Measurements from ENCODE around the gene LRIT1. TPM values are rescaled to one million over a fixed set of nuclear protein-coding genes. Genes with fewer than 3 reads are reported as not detected.

LRIT1 gene
- total and polyA plus RNA-seq, 7 experiments from 2014 or later: not detected

DNA sequence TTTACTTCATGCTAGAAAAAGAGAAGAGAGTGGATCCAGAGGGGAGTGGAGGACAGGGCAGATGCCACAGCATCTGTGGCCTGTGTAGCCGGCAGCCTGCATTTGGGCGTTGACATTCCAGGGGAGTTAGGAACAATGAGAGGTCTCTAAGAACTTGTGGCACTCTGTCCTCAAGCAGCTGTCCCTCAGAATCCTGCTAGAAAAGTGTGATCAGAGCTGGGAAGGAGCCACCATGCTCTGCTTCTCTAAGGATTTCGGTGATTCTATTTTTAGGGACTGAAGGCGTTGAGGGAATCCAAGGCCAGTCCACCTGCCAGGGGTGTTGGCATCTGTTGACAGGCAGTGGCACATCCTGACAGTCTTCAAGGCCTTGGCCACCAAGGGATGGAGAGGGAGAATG is 23.6 kb downstream of the LRIT1 start:
- ChIA-PET POLR2A (no interaction called here), CTCF (no interaction called here)
- peaks cover 0 to 6% (median 2%) of the 10 kb centered on the region in 11 donors for H3K9me3 Mint-ChIP-seq
- no peak overlapping the region for H3K4me3 ChIP-seq (ENCODE audit: low read length)
- H3K4me3 Mint-ChIP-seq: no peak overlapping the region
- H3K27me3 Mint-ChIP-seq: peaks cover 0 to 18% (median 9%) of the 10 kb centered on the region in 5 donors
- H3K27ac ChIP-seq (ENCODE audit: low read depth, low read length): no peak overlapping the region
- H3K36me3 ChIP-seq (ENCODE audit: control insufficient read depth in 2 of 3, insufficient read depth in 3 of 3, low read length in 3 of 3): no peaks in the 10 kb centered on the region
- no peaks in the 10 kb centered on the region for H3K36me3 Mint-ChIP-seq
- ATAC-seq: no peak
- H3K27ac Mint-ChIP-seq: no peak overlapping the region
- H3K27me3 ChIP-seq (ENCODE audit: control insufficient read depth in 2 of 2, insufficient read depth in 2 of 2, low read length in 2 of 2): no peaks in the 10 kb centered on the region
- intact Hi-C loops (cut with micrococcal nuclease): no loop called here
- H3K9me3 ChIP-seq (ENCODE audit: control insufficient read depth in 2 of 3, low read length in 3 of 3): no peaks in the 10 kb centered on the region
- no peaks in the 10 kb centered on the region for H3K4me1 ChIP-seq (ENCODE audit: control insufficient read depth in 2 of 2, insufficient read depth in 2 of 2, low read length in 2 of 2)
- DNase-seq: no peak
- H3K4me1 Mint-ChIP-seq: peaks cover 0 to 6% (median 0%) of the 10 kb centered on the region in 7 donors

DNA sequence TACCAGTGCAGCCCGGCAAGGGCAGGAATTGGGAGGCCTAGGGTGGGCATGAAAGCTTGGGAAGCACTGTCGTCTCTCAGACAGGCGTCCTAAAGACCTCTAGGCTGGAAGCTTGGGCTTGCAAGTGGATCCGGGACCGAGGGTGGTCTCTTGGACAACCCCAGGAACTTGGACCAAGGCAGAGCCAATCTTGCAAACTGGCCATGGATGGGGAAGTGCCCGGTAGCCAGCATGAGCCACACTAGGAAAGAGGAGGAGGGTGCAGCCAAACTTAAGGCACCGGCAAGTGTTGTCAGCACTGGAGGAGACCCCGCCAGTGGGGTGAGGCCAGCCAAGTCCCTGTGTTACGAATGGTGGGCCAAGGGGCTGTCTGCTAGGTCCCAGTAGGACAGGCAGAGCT is 24.5 kb downstream of the LRIT1 start:
- Mint-ChIP-seq H3K27ac (no peak overlapping the region), H3K4me1 (peaks cover 0 to 6% (median 0%) of the 10 kb centered on the region in 7 donors), H3K36me3 (no peaks in the 10 kb centered on the region), H3K9me3 (peaks cover 0 to 6% (median 2%) of the 10 kb centered on the region in 11 donors), H3K4me3 (no peak overlapping the region), H3K27me3 (peaks cover 0 to 17% (median 9%) of the 10 kb centered on the region in 5 donors)
- Histone ChIP-seq H3K36me3 (ENCODE audit: control insufficient read depth in 2 of 3, insufficient read depth in 3 of 3, low read length in 3 of 3) (no peaks in the 10 kb centered on the region), H3K4me1 (ENCODE audit: control insufficient read depth in 2 of 2, insufficient read depth in 2 of 2, low read length in 2 of 2) (no peaks in the 10 kb centered on the region), H3K9me3 (ENCODE audit: control insufficient read depth in 2 of 3, low read length in 3 of 3) (no peaks in the 10 kb centered on the region), H3K27ac (ENCODE audit: low read depth, low read length) (no peak overlapping the region), H3K27me3 (ENCODE audit: control insufficient read depth in 2 of 2, insufficient read depth in 2 of 2, low read length in 2 of 2) (no peaks in the 10 kb centered on the region), H3K4me3 (ENCODE audit: low read length) (no peak overlapping the region)
- POLR2A ChIA-PET: no interaction called here
- intact Hi-C loops (cut with micrococcal nuclease): no loop called here
- ATAC-seq (no peak), DNase-seq (no peak)
- CTCF ChIA-PET: interaction anchor here (1.2 kb wide), 1 partner anchor 12 kb away, joined by 3 read pairs; no protein-coding TSS in a partner anchor

DNA sequence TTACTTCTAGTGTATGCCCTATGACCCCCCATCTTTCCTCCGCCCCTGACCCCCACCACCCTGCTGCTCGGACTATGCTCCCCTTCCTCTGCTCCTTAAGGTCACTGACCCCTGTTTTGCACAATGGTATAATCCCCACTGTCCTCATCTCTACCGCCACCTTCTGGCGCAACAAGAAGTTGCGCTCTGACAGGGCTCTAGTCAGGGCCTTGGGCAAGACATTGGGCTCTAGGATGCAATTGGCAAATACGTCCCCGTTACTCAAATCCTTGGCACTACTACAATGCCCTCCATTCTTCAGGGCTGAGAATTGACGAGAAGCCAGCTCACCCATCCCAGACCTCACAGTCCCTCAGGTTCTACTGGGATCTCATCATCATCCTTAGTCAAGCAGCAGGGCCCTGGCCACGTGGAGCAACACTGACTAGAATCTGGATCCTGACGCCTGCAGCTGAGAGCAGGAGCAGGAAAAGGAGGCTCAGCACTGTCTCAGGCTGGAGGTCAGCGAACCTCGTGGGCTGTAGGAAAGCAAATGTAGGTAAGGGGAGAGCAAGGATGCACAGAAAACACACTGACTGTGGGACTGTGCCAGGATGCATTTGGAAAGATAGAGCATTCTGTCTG is 26.6 kb downstream of the LRIT1 start:
- no peaks in the 10 kb centered on the region for H3K36me3 ChIP-seq (ENCODE audit: control insufficient read depth in 2 of 3, insufficient read depth in 3 of 3, low read length in 3 of 3)
- no peaks in the 10 kb centered on the region for H3K36me3 Mint-ChIP-seq
- no peaks in the 10 kb centered on the region for H3K9me3 ChIP-seq (ENCODE audit: control insufficient read depth in 2 of 3, low read length in 3 of 3)
- no peaks in the 10 kb centered on the region for H3K4me1 ChIP-seq (ENCODE audit: control insufficient read depth in 2 of 2, insufficient read depth in 2 of 2, low read length in 2 of 2)
- H3K4me1 Mint-ChIP-seq: peaks cover 0 to 6% (median 0%) of the 10 kb centered on the region in 7 donors
- peak overlapping the region in 4 of 10 donors; percentile 11 to 51 (median 50) for H3K4me3 Mint-ChIP-seq
- DNase-seq: peak in 4 of 9 donors; percentile 23 to 37 (median 30)
- peak; percentile 81 for ATAC-seq
- H3K27ac ChIP-seq (ENCODE audit: low read depth, low read length): no peak overlapping the region
- H3K9me3 Mint-ChIP-seq: peaks cover 0 to 4% (median 2%) of the 10 kb centered on the region in 11 donors
- POLR2A ChIA-PET: no interaction called here
- intact Hi-C loops (cut with micrococcal nuclease): loop anchor here (2.0 kb wide), 1 partner anchor 66 kb away; no protein-coding TSS in a partner anchor
- H3K27ac Mint-ChIP-seq: peak overlapping the region in 1 of 9 donors; percentile 11
- no peaks in the 10 kb centered on the region for H3K27me3 ChIP-seq (ENCODE audit: control insufficient read depth in 2 of 2, insufficient read depth in 2 of 2, low read length in 2 of 2)
- H3K4me3 ChIP-seq (ENCODE audit: low read length): no peak overlapping the region
- CTCF ChIA-PET: interaction anchor here (0.6 to 2.3 kb wide), 2 partner anchors 9 to 67 kb away, joined by 3 to 10 read pairs; no protein-coding TSS in a partner anchor
- peaks cover 0 to 10% (median 4%) of the 10 kb centered on the region in 5 donors for H3K27me3 Mint-ChIP-seq

- peak overlapping the region in 4 of 10 donors; percentile 11 to 51 (median 50) for H3K4me3 Mint-ChIP-seq
- ATAC-seq: peak; percentile 11
- H3K27ac ChIP-seq (ENCODE audit: low read depth, low read length): no peak overlapping the region
- peaks cover 0 to 6% (median 0%) of the 10 kb centered on the region in 7 donors for H3K4me1 Mint-ChIP-seq
- no peaks in the 10 kb centered on the region for H3K36me3 ChIP-seq (ENCODE audit: control insufficient read depth in 2 of 3, insufficient read depth in 3 of 3, low read length in 3 of 3)
- no peaks in the 10 kb centered on the region for H3K9me3 ChIP-seq (ENCODE audit: control insufficient read depth in 2 of 3, low read length in 3 of 3)
- intact Hi-C loops (cut with micrococcal nuclease): loop anchor here (2.0 kb wide), 1 partner anchor 65 kb away; no protein-coding TSS in a partner anchor
- no peaks in the 10 kb centered on the region for H3K4me1 ChIP-seq (ENCODE audit: control insufficient read depth in 2 of 2, insufficient read depth in 2 of 2, low read length in 2 of 2)
- H3K9me3 Mint-ChIP-seq: no peaks in the 10 kb centered on the region
- no peak overlapping the region for H3K4me3 ChIP-seq (ENCODE audit: low read length)
- H3K36me3 Mint-ChIP-seq: no peaks in the 10 kb centered on the region
- no peaks in the 10 kb centered on the region for H3K27me3 ChIP-seq (ENCODE audit: control insufficient read depth in 2 of 2, insufficient read depth in 2 of 2, low read length in 2 of 2)
- peaks cover 0 to 10% (median 4%) of the 10 kb centered on the region in 5 donors for H3K27me3 Mint-ChIP-seq
- ChIA-PET POLR2A (no interaction called here), CTCF (interaction anchor here (0.6 to 2.3 kb wide), 3 partner anchors 8 to 75 kb away, joined by 3 to 10 read pairs (median 4); no protein-coding TSS in a partner anchor)
- H3K27ac Mint-ChIP-seq: no peak overlapping the region
- no peak for DNase-seq
These were observed 27.2 kb downstream of the LRIT1 start for GRCh38 chr10:84214046-84214572.

- Mint-ChIP-seq H3K36me3 (no peaks in the 10 kb centered on the region), H3K27ac (no peak overlapping the region), H3K27me3 (peaks cover 0 to 13% (median 4%) of the 10 kb centered on the region in 5 donors), H3K9me3 (no peaks in the 10 kb centered on the region), H3K4me3 (no peak overlapping the region), H3K4me1 (peaks cover 0 to 6% (median 0%) of the 10 kb centered on the region in 7 donors)
- CTCF ChIA-PET: interaction anchor here (2.3 kb wide), 1 partner anchor 65 kb away, joined by 10 read pairs; no protein-coding TSS in a partner anchor
- Histone ChIP-seq H3K36me3 (ENCODE audit: control insufficient read depth in 2 of 3, insufficient read depth in 3 of 3, low read length in 3 of 3) (no peaks in the 10 kb centered on the region), H3K4me1 (ENCODE audit: control insufficient read depth in 2 of 2, insufficient read depth in 2 of 2, low read length in 2 of 2) (no peaks in the 10 kb centered on the region), H3K4me3 (ENCODE audit: low read length) (no peak overlapping the region), H3K27me3 (ENCODE audit: control insufficient read depth in 2 of 2, insufficient read depth in 2 of 2, low read length in 2 of 2) (no peaks in the 10 kb centered on the region), H3K9me3 (ENCODE audit: control insufficient read depth in 2 of 3, low read length in 3 of 3) (no peaks in the 10 kb centered on the region), H3K27ac (ENCODE audit: low read depth, low read length) (no peak overlapping the region)
- POLR2A ChIA-PET: no interaction called here
- DNase-seq (no peak), ATAC-seq (no peak)
- intact Hi-C loops (cut with micrococcal nuclease): no loop called here
These were observed 28.3 kb downstream of the LRIT1 start for GRCh38 chr10:84213076-84213475.

GRCh38 chr10:84212014-84212413 is 29.3 kb downstream of the LRIT1 start:
- intact Hi-C loops (cut with micrococcal nuclease): no loop called here
- H3K9me3 ChIP-seq (ENCODE audit: control insufficient read depth in 2 of 3, low read length in 3 of 3): no peaks in the 10 kb centered on the region
- Mint-ChIP-seq H3K4me1 (peaks cover 0 to 6% (median 0%) of the 10 kb centered on the region in 7 donors), H3K27ac (no peak overlapping the region), H3K27me3 (peaks cover 6 to 13% (median 8%) of the 10 kb centered on the region in 5 donors), H3K4me3 (no peak overlapping the region), H3K9me3 (no peaks in the 10 kb centered on the region), H3K36me3 (no peaks in the 10 kb centered on the region)
- H3K36me3 ChIP-seq (ENCODE audit: control insufficient read depth in 2 of 3, insufficient read depth in 3 of 3, low read length in 3 of 3): no peaks in the 10 kb centered on the region
- ATAC-seq (no peak), DNase-seq (no peak)
- ChIA-PET CTCF (no interaction called here), POLR2A (no interaction called here)
- no peak overlapping the region for H3K27ac ChIP-seq (ENCODE audit: low read depth, low read length)
- no peaks in the 10 kb centered on the region for H3K4me1 ChIP-seq (ENCODE audit: control insufficient read depth in 2 of 2, insufficient read depth in 2 of 2, low read length in 2 of 2)
- H3K4me3 ChIP-seq (ENCODE audit: low read length): no peak overlapping the region
- H3K27me3 ChIP-seq (ENCODE audit: control insufficient read depth in 2 of 2, insufficient read depth in 2 of 2, low read length in 2 of 2): no peaks in the 10 kb centered on the region
